HG03025 (cell line): Measurements from ENCODE around the gene CACNA1E.

Source experiments
- ATAC-seq: cut with Tn5 transposase; IDR thresholded peaks from one replicate; pipeline ENCODE4 v1.9.1; 2021; ENCODE audit warnings: mild to moderate bottlenecking, moderate library complexity; ENCODE audit not compliant: unreplicated experiment, low FRiP score

The CACNA1E gene

GRCh38 chr1:181626279-181626938, 143.1 kb downstream of the CACNA1E start:
- no peak for ATAC-seq

GRCh38 chr1:181630398-181630797, 147.1 kb downstream of the CACNA1E start:
- ATAC-seq, result no peak

GRCh38 chr1:181630838-181631237, 147.5 kb downstream of the CACNA1E start:
- ATAC-seq, result no peak

- no peak for ATAC-seq
Observed at GRCh38 chr1:181632492-181632891, 149.2 kb downstream of the CACNA1E start.

- ATAC-seq, result no peak
Observed at GRCh38 chr1:181632960-181633359, 149.6 kb downstream of the CACNA1E start.

GRCh38 chr1:181635110-181635509, 151.8 kb downstream of the CACNA1E start:
- no peak for ATAC-seq

GRCh38 chr1:181637998-181638397, 154.7 kb downstream of the CACNA1E start:
- ATAC-seq, result no peak

- no peak for ATAC-seq
Observed at GRCh38 chr1:181640956-181641355, 157.6 kb downstream of the CACNA1E start.

GRCh38 chr1:181643631-181644030, 160.3 kb downstream of the CACNA1E start:
- no peak for ATAC-seq

- ATAC-seq, result no peak
Observed at GRCh38 chr1:181645171-181645570, 161.9 kb downstream of the CACNA1E start.

- ATAC-seq, result no peak
Observed at GRCh38 chr1:181646710-181647109, 163.4 kb downstream of the CACNA1E start.

GRCh38 chr1:181647314-181648035, 164.2 kb downstream of the CACNA1E start:
- ATAC-seq, result no peak

- no peak for ATAC-seq
Observed at GRCh38 chr1:181651276-181651675, 168.0 kb downstream of the CACNA1E start.

GRCh38 chr1:181655756-181656155, 172.4 kb downstream of the CACNA1E start:
- ATAC-seq, result no peak

GRCh38 chr1:181656491-181656890, 173.2 kb downstream of the CACNA1E start:
- no peak for ATAC-seq

- no peak for ATAC-seq
Observed at GRCh38 chr1:181658581-181658980, 175.3 kb downstream of the CACNA1E start.

- no peak for ATAC-seq
Observed at GRCh38 chr1:181659321-181659957, 176.1 kb downstream of the CACNA1E start.

- ATAC-seq, result no peak
Observed at GRCh38 chr1:181660621-181661020, 177.3 kb downstream of the CACNA1E start.

- no peak for ATAC-seq
Observed at GRCh38 chr1:181661569-181661968, 178.3 kb downstream of the CACNA1E start.

- no peak for ATAC-seq
Observed at GRCh38 chr1:181662606-181663005, 179.3 kb downstream of the CACNA1E start.

GRCh38 chr1:181664543-181664942, 181.2 kb downstream of the CACNA1E start:
- ATAC-seq, result no peak

- no peak for ATAC-seq
Observed at GRCh38 chr1:181669246-181669645, 185.9 kb downstream of the CACNA1E start.
